ENCODE data around the gene PHLDA3.

Gene PHLDA3

GRCh38 chr1:201468844-201469644 lies at the start of gene PHLDA3:
PHLDA3 (minus strand) TSS chr1:201469188; CDS start chr1:201468786, 402 bp downstream.
- FAIRE-seq: peak; percentile 14
- peak; percentile 61 for DNase-seq (ENCODE audit: insufficient read length, low spot score)

- FAIRE-seq: no peak
- DNase-seq (ENCODE audit: insufficient read length, low spot score): no peak
Observed at GRCh38 chr1:201518071-201518470, 49.1 kb upstream of the PHLDA3 start.

GRCh38 chr1:201517631-201518030 lies 48.6 kb upstream of the PHLDA3 start:
- FAIRE-seq (no peak), DNase-seq (ENCODE audit: insufficient read length, low spot score) (no peak)

- no peak for FAIRE-seq
- DNase-seq (ENCODE audit: insufficient read length, low spot score): no peak
Observed at GRCh38 chr1:201516511-201517127, 47.6 kb upstream of the PHLDA3 start.

GRCh38 chr1:201515895-201516294 lies 46.9 kb upstream of the PHLDA3 start:
- no peak for FAIRE-seq
- DNase-seq (ENCODE audit: insufficient read length, low spot score): no peak

GRCh38 chr1:201515062-201515750 lies 46.2 kb upstream of the PHLDA3 start:
- no peak for DNase-seq (ENCODE audit: insufficient read length, low spot score)
- no peak for FAIRE-seq

- no peak for FAIRE-seq
- DNase-seq (ENCODE audit: insufficient read length, low spot score): no peak
Observed at GRCh38 chr1:201514466-201514865, 45.5 kb upstream of the PHLDA3 start.

- FAIRE-seq: no peak
Observed at GRCh38 chr1:201513498-201514243, 44.7 kb upstream of the PHLDA3 start.

GRCh38 chr1:201511941-201512539 lies 43.1 kb upstream of the PHLDA3 start:
- peak; percentile 31 for DNase-seq (ENCODE audit: insufficient read length, low spot score)
- peak; percentile 59 for FAIRE-seq

More at GRCh38 chr1:201513498-201514243, 44.7 kb upstream of the PHLDA3 start:
- DNase-seq (ENCODE audit: insufficient read length, low spot score): no peak

GRCh38 chr1:201511396-201511940 lies 42.5 kb upstream of the PHLDA3 start:
- DNase-seq (ENCODE audit: insufficient read length, low spot score) (no peak), FAIRE-seq (no peak)

GRCh38 chr1:201510734-201511133 lies 41.7 kb upstream of the PHLDA3 start:
- no peak for DNase-seq (ENCODE audit: insufficient read length, low spot score)
- FAIRE-seq: no peak

- no peak for DNase-seq (ENCODE audit: insufficient read length, low spot score)
- FAIRE-seq: no peak
Observed at GRCh38 chr1:201509601-201510374, 40.8 kb upstream of the PHLDA3 start.

GRCh38 chr1:201508809-201509208 lies 39.8 kb upstream of the PHLDA3 start:
- DNase-seq (ENCODE audit: insufficient read length, low spot score) (no peak), FAIRE-seq (no peak)

- FAIRE-seq (peak; percentile 39), DNase-seq (ENCODE audit: insufficient read length, low spot score) (no peak)
Observed at GRCh38 chr1:201507360-201507675, 38.3 kb upstream of the PHLDA3 start.

- peak; percentile 84 for FAIRE-seq
Observed at GRCh38 chr1:201506557-201507359, 37.8 kb upstream of the PHLDA3 start, which contains the start of gene CSRP1. CSRP1 (minus strand) TSS chr1:201507123; CDS start chr1:201496303, 10,820 bp downstream.

GRCh38 chr1:201506092-201506491 lies 37.1 kb upstream of the PHLDA3 start:
- FAIRE-seq (no peak), DNase-seq (ENCODE audit: insufficient read length, low spot score) (no peak)

More at GRCh38 chr1:201506557-201507359, 37.8 kb upstream of the PHLDA3 start, which contains the start of gene CSRP1:
- DNase-seq (ENCODE audit: insufficient read length, low spot score): peak; percentile 95

GRCh38 chr1:201505503-201505890 lies 36.5 kb upstream of the PHLDA3 start:
- no peak for DNase-seq (ENCODE audit: insufficient read length, low spot score)
- no peak for FAIRE-seq

- FAIRE-seq (no peak), DNase-seq (ENCODE audit: insufficient read length, low spot score) (no peak)
Observed at GRCh38 chr1:201504799-201505502, 36.0 kb upstream of the PHLDA3 start.
